ENCODE measurements around the gene HMX1.

Gene HMX1

DNA sequence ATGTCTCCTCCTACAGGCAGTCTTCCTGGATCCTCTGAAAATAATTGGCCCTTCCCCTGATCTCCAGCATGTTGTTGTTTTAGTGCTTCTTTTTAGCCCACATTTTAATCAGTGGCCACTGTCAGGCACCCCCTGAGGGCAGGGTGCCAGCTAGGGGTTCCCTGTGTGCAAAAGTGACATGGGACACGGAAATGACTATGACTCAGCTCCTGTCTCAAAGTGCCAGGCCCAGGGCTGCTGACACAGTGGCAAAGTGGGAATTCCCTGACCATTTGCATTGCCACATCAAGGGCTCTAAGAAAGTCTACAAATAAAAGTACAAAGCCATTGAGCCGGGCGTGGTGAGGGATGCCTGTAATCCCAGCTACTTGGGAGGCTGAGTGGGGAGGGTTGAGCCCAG, 24.8 kb downstream of the HMX1 start:
- DNase-seq (ENCODE audit: insufficient read length, low spot score) (no peak), FAIRE-seq (no peak)
- TF ChIP-seq POU2F2 (IDR thresholded peaks at IDR 0.05; ENCODE audit: low read depth, low read length): no peak
- TF ChIP-seq POLR2A (IDR thresholded peaks at IDR 0.05; ENCODE audit: low read depth, low read length): no peak

DNA sequence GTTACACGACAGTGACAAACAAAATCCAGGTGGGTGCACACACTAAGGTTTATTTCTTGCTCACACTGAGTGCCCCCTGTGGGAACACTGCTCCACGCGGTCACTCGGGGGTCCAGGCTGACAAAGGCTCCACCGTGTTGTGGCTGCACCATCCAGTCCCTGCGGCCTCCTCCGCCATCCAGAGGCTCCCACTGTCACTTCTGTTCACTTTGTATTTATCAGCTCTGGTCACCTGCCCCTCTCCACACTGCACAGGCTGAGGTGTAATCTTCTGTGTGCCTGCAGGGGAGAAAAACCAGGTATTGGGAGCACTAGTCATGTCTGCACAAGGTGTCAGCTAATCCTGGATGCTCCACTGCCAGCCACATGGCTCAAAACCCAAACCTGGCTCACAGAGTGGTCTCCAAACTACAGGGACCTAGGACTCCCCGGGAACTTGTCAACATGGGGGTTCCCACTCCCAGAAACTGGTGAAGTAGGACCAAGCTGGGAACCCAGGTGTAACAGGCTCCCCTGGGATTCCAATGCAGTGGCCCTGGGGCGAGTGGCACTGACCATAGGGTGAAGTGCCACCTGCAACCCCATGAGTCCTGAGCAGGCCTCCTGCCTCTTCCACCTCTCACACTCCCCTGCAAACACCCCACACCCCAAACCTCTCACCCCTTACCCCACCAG, 25.5 kb downstream of the HMX1 start:
- TF ChIP-seq POLR2AphosphoS5 (IDR thresholded peaks at IDR 0.05; ENCODE audit: low read depth, low read length) (no peak), POU2F2 (IDR thresholded peaks at IDR 0.05; ENCODE audit: low read depth, low read length) (no peak), TAF1 (IDR thresholded peaks at IDR 0.05; ENCODE audit: low read depth, low read length) (no peak), POLR2A (IDR thresholded peaks at IDR 0.05; ENCODE audit: low read depth, low read length) (no peak), SPI1 (IDR thresholded peaks at IDR 0.05; ENCODE audit: low read depth, low read length) (no peak), PAX5 (IDR thresholded peaks at IDR 0.05; ENCODE audit: insufficient read depth, low read length, severe bottlenecking) (no peak)
- FAIRE-seq: no peak
- DNase-seq (ENCODE audit: insufficient read length, low spot score): no peak

DNA sequence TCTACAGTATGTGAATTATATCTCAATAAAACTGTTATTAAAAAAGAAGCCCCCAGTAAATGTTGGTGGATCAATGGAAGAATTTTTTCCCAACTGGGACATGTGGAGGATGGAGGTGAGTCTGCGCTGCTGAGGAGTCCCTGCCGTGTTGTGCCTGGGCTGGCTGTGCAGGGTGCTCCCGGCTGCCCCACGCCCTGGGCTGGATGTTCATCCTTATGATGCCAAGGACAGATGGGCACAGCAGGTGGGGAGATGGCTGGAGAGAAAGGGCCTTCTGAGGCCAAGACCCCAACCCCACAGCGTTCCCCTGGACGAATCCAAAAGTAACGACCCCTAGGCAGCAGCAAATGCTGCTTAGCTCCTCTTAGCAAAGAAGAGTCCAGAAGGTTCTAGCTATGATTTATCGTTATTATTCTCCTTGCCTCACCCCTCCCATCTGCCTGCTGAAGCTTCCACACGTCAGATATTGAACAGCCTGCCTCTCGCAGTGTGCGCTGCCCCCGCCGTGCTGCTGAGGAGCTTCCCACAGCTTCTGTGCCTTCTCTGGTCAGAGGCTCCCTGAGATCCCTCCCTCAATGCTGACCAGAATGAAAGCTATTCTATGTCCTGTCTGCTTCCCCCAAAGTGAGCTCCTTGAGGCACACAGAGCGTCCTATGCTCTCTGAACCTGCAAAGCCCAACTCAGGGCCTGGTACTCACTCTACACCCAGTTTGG, 26.5 kb downstream of the HMX1 start:
- DNase-seq (ENCODE audit: insufficient read length, low spot score) (no peak), FAIRE-seq (no peak)
- TF ChIP-seq SPI1 (IDR thresholded peaks at IDR 0.05; ENCODE audit: low read depth, low read length) (no peak), POU2F2 (IDR thresholded peaks at IDR 0.05; ENCODE audit: low read depth, low read length) (no peak), TAF1 (IDR thresholded peaks at IDR 0.05; ENCODE audit: low read depth, low read length) (no peak), POLR2AphosphoS5 (IDR thresholded peaks at IDR 0.05; ENCODE audit: low read depth, low read length) (no peak), PAX5 (IDR thresholded peaks at IDR 0.05; ENCODE audit: insufficient read depth, low read length, severe bottlenecking) (no peak), POLR2A (IDR thresholded peaks at IDR 0.05; ENCODE audit: low read depth, low read length) (no peak)

GRCh38 chr4:8843597-8843996, 28.0 kb downstream of the HMX1 start:
- no peak for FAIRE-seq
- DNase-seq (ENCODE audit: insufficient read length, low spot score): no peak
- TF ChIP-seq POU2F2 (IDR thresholded peaks at IDR 0.05; ENCODE audit: low read depth, low read length) (no peak), POLR2A (IDR thresholded peaks at IDR 0.05; ENCODE audit: low read depth, low read length) (no peak), POLR2AphosphoS5 (IDR thresholded peaks at IDR 0.05; ENCODE audit: low read depth, low read length) (no peak), SPI1 (IDR thresholded peaks at IDR 0.05; ENCODE audit: low read depth, low read length) (no peak), TAF1 (IDR thresholded peaks at IDR 0.05; ENCODE audit: low read depth, low read length) (no peak), PAX5 (IDR thresholded peaks at IDR 0.05; ENCODE audit: insufficient read depth, low read length, severe bottlenecking) (no peak)

DNA sequence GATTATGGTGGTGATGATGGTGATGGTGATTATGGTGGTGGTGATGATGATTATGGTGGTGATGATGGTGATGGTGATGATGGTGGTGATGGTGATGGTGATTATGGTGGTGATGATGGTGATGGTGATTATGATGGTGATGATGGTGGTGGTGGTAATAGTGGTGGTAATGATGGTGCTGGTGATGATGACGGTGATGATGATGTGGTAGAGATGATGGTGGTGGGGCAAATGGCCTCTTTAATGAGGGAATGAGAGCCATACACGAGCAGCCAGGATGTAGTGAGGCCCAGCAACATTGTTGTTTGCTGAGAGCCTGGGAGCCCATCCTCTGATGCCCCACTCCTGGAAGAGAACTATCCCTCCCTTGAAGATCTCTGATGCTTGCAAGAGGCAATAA, 29.0 kb downstream of the HMX1 start:
- no peak for FAIRE-seq
- no peak for DNase-seq (ENCODE audit: insufficient read length, low spot score)
- TF ChIP-seq POU2F2 (IDR thresholded peaks at IDR 0.05; ENCODE audit: low read depth, low read length): no peak
- no peak for TF ChIP-seq SPI1 (IDR thresholded peaks at IDR 0.05; ENCODE audit: low read depth, low read length)
- TF ChIP-seq POLR2A (IDR thresholded peaks at IDR 0.05; ENCODE audit: low read depth, low read length): no peak
- TF ChIP-seq PAX5 (IDR thresholded peaks at IDR 0.05; ENCODE audit: insufficient read depth, low read length, severe bottlenecking): no peak
- no peak for TF ChIP-seq TAF1 (IDR thresholded peaks at IDR 0.05; ENCODE audit: low read depth, low read length)
- TF ChIP-seq POLR2AphosphoS5 (IDR thresholded peaks at IDR 0.05; ENCODE audit: low read depth, low read length): no peak

- FAIRE-seq (peak; percentile 74), DNase-seq (ENCODE audit: insufficient read length, low spot score) (no peak)
- TF ChIP-seq POLR2AphosphoS5 (IDR thresholded peaks at IDR 0.05; ENCODE audit: low read depth, low read length) (no peak), POLR2A (IDR thresholded peaks at IDR 0.05; ENCODE audit: low read depth, low read length) (no peak), SPI1 (IDR thresholded peaks at IDR 0.05; ENCODE audit: low read depth, low read length) (no peak), POU2F2 (IDR thresholded peaks at IDR 0.05; ENCODE audit: low read depth, low read length) (no peak), PAX5 (IDR thresholded peaks at IDR 0.05; ENCODE audit: insufficient read depth, low read length, severe bottlenecking) (no peak), TAF1 (IDR thresholded peaks at IDR 0.05; ENCODE audit: low read depth, low read length) (no peak)
Measured at GRCh38 chr4:8841678-8842268, 29.9 kb downstream of the HMX1 start.

DNA sequence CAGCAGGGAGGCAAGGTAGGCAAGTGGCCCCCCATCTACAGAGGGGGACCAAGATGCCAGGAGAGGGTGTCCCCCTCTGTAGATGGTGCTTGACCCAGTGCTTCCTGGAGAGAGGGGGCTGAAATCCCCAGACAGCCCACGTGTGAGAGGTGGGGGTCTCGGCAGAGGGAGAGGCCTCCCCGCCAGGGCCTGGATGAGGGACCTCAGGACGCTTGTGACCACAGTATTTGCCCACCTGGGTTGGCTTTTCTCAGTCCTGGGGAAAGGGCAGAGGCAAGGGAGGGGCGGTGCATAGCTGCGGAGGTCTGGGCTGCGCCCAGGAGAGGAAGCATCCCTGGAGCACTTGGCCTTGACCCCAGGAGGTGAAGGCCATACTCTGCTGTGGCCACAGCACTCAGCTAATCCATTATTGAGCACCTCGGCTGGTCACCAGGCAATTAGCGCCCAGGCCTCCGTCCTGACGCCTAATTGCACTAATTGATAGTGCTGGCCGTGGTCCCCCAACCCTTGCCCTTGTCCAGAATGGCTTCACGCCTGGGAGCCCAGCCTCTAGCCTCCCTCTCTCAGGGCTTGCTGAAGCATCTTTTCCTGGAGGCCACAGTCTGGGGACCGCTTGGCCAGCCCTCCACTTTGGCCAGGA, 30.7 kb downstream of the HMX1 start:
- FAIRE-seq (no peak), DNase-seq (ENCODE audit: insufficient read length, low spot score) (no peak)
- TF ChIP-seq POU2F2 (IDR thresholded peaks at IDR 0.05; ENCODE audit: low read depth, low read length) (no peak), SPI1 (IDR thresholded peaks at IDR 0.05; ENCODE audit: low read depth, low read length) (no peak), POLR2AphosphoS5 (IDR thresholded peaks at IDR 0.05; ENCODE audit: low read depth, low read length) (no peak), POLR2A (IDR thresholded peaks at IDR 0.05; ENCODE audit: low read depth, low read length) (no peak), TAF1 (IDR thresholded peaks at IDR 0.05; ENCODE audit: low read depth, low read length) (no peak), PAX5 (IDR thresholded peaks at IDR 0.05; ENCODE audit: insufficient read depth, low read length, severe bottlenecking) (no peak)

GRCh38 chr4:8840006-8840793, 31.4 kb downstream of the HMX1 start:
- FAIRE-seq (no peak), DNase-seq (ENCODE audit: insufficient read length, low spot score) (no peak)
- TF ChIP-seq SPI1 (IDR thresholded peaks at IDR 0.05; ENCODE audit: low read depth, low read length) (no peak), POU2F2 (IDR thresholded peaks at IDR 0.05; ENCODE audit: low read depth, low read length) (no peak), TAF1 (IDR thresholded peaks at IDR 0.05; ENCODE audit: low read depth, low read length) (no peak)

- no peak for TF ChIP-seq TAF1 (IDR thresholded peaks at IDR 0.05; ENCODE audit: low read depth, low read length)
- no peak for TF ChIP-seq SPI1 (IDR thresholded peaks at IDR 0.05; ENCODE audit: low read depth, low read length)
- TF ChIP-seq POLR2A (IDR thresholded peaks at IDR 0.05; ENCODE audit: low read depth, low read length): no peak
- no peak for TF ChIP-seq POU2F2 (IDR thresholded peaks at IDR 0.05; ENCODE audit: low read depth, low read length)
- no peak for TF ChIP-seq PAX5 (IDR thresholded peaks at IDR 0.05; ENCODE audit: insufficient read depth, low read length, severe bottlenecking)
- no peak for TF ChIP-seq POLR2AphosphoS5 (IDR thresholded peaks at IDR 0.05; ENCODE audit: low read depth, low read length)
- DNase-seq (ENCODE audit: insufficient read length, low spot score): no peak
- FAIRE-seq: no peak
Measured at GRCh38 chr4:8838961-8839431, 32.6 kb downstream of the HMX1 start.

All from GM12891 (cell line).